Adipose tissue (tissue), 3 donors: ENCODE results near the gene ANKRD34A. TPM values are rescaled to one million over a fixed set of nuclear protein-coding genes. Genes with fewer than 3 reads are reported as not detected.

Experiments
- H3K27ac ChIP-seq: one replicate; pipeline ENCODE4 v1.5.1; 2013; ENCODE audit warnings: low read depth, low read length
- WGBS, 3 donors: extraction: QIAGEN DNeasy Blood & Tissue Kit; methylation state at CpG; one replicate each; pipeline ENCODE4 v1.1.7; 2013; 5-methylcytosine and 5-hydroxymethylcytosine counted together
- polyA plus RNA-seq, 3 donors: library from polyadenylated mRNA; stranded (reverse); fragments of 200-250 nt; gene quantifications; one replicate each; pipeline ENCODE4 v1.2.3, GENCODE V29; 2013
- donor health status: healthy with polysubstance abuse.
- donor health status: Bipolar disorder and iron deficiency.
- donor health status: healthy.

ANKRD34A gene
- polyA plus RNA-seq, 3 donors: 0.21 to 0.51 TPM; not detected in 1

- 15 to 34% (median 33%) methylated on average over 5 of the region's 5 CpGs for WGBS, 3 donors
- H3K27ac ChIP-seq: no peak overlapping the region
Observed at GRCh38 chr1:145992958-145993617, 28.7 kb upstream of the ANKRD34A start.

GRCh38 chr1:145992502-145992936, 28.1 kb upstream of the ANKRD34A start:
- peak overlapping the region; percentile 21 for H3K27ac ChIP-seq
- WGBS, 3 donors: 51 to 59% (median 58%) methylated on average over 1 of the region's 1 CpG

- WGBS, 3 donors: 58 to 59% (median 58%) methylated on average over 10 of the region's 10 CpGs
- no peak overlapping the region for H3K27ac ChIP-seq
Observed at GRCh38 chr1:145991735-145992412, 27.5 kb upstream of the ANKRD34A start.

GRCh38 chr1:145990249-145990855, 26.0 kb upstream of the ANKRD34A start:
- H3K27ac ChIP-seq: no peak overlapping the region
- 58 to 80% (median 77%) methylated on average over 7 of the region's 7 CpGs for WGBS, 3 donors

GRCh38 chr1:145988773-145989172, 24.4 kb upstream of the ANKRD34A start:
- 49 to 57% (median 53%) methylated on average over 5 of the region's 5 CpGs for WGBS, 3 donors
- no peak overlapping the region for H3K27ac ChIP-seq

- no peak overlapping the region for H3K27ac ChIP-seq
- WGBS, 3 donors: 92 to 100% (median 96%) methylated on average over 1 of the region's 1 CpG
Observed at GRCh38 chr1:145987926-145988325, 23.6 kb upstream of the ANKRD34A start.

- no peak overlapping the region for H3K27ac ChIP-seq
Observed at GRCh38 chr1:145986551-145986950, 22.2 kb upstream of the ANKRD34A start.

GRCh38 chr1:145985502-145986439, 21.4 kb upstream of the ANKRD34A start:
- 26 to 49% (median 29%) methylated on average over 15 of the region's 15 CpGs for WGBS, 3 donors

More at GRCh38 chr1:145986551-145986950, 22.2 kb upstream of the ANKRD34A start:
- WGBS, 3 donors: 93 to 98% (median 94%) methylated on average over 6 of the region's 6 CpGs

GRCh38 chr1:145985129-145985501, 20.7 kb upstream of the ANKRD34A start:
- 47 to 64% (median 57%) methylated on average over 2 of the region's 2 CpGs for WGBS, 3 donors
- peak overlapping the region; percentile 77 for H3K27ac ChIP-seq

More at GRCh38 chr1:145985502-145986439, 21.4 kb upstream of the ANKRD34A start:
- peak overlapping the region; percentile 77 for H3K27ac ChIP-seq

- WGBS, 3 donors: 87 to 88% (median 87%) methylated on average over 12 of the region's 12 CpGs
- no peak overlapping the region for H3K27ac ChIP-seq
Observed at GRCh38 chr1:145983960-145984830, 19.8 kb upstream of the ANKRD34A start.

GRCh38 chr1:145983206-145983675, 18.9 kb upstream of the ANKRD34A start:
- H3K27ac ChIP-seq: peak overlapping the region; percentile 38
- 27 to 84% (median 61%) methylated on average over 1 of the region's 1 CpG for WGBS, 3 donors

GRCh38 chr1:145982010-145982723, 17.8 kb upstream of the ANKRD34A start:
- WGBS, 3 donors: 56 to 74% (median 69%) methylated on average over 6 of the region's 6 CpGs
- H3K27ac ChIP-seq: peak overlapping the region; percentile 55

- WGBS, 3 donors: 18 to 74% (median 52%) methylated on average over 1 of the region's 1 CpG
- peak overlapping the region; percentile 96 for H3K27ac ChIP-seq
Observed at GRCh38 chr1:145980457-145980994, 16.2 kb upstream of the ANKRD34A start.

- H3K27ac ChIP-seq: peak overlapping the region; percentile 96
- WGBS, 3 donors: 23 to 63% (median 28%) methylated on average over 7 of the region's 7 CpGs
Observed at GRCh38 chr1:145979746-145980456, 15.5 kb upstream of the ANKRD34A start.

GRCh38 chr1:145978854-145979745, 14.7 kb upstream of the ANKRD34A start:
- 6 to 34% (median 9%) methylated on average over 9 of the region's 9 CpGs for WGBS, 3 donors
- H3K27ac ChIP-seq: peak overlapping the region; percentile 96
